Ovary (tissue), 9 donors: Measurements from ENCODE around the gene ALKAL2. TPM values are rescaled to one million over a fixed set of nuclear protein-coding genes. Genes with fewer than 3 reads are reported as not detected.

ENCODE experiments used
- DNase-seq, 5 donors: peaks; one replicate each; pipeline ENCODE4 v3.0.0-alpha.2; 2019 to 2020
- H3K27ac ChIP-seq, 2 donors: fragments of 200-600 bp; one replicate each; pipeline versions ENCODE4 v1.5.1 to v1.8.0; 2019 to 2022
- H3K27me3 ChIP-seq: fragments of 200-600 bp; one replicate; pipeline ENCODE4 v1.8.0; 2022
- H3K36me3 ChIP-seq: fragments of 200-600 bp; sonication (generic); one replicate; pipeline ENCODE4 v1.5.1; 2019
- H3K4me1 ChIP-seq: one replicate; pipeline ENCODE4 v1.8.1; 2013; ENCODE audit warnings: mild to moderate bottlenecking, moderate library complexity; ENCODE audit not compliant: insufficient read depth
- H3K4me3 ChIP-seq: fragments of 200-600 bp; sonication (generic); one replicate; pipeline ENCODE4 v1.5.1; 2017
- H3K9me3 ChIP-seq, 2 donors: fragments of 200-600 bp in 1 of 2; sonication (generic) in 1 of 2; one replicate each; pipeline versions ENCODE4 v1.5.1 to v1.8.1; 2013 to 2019; ENCODE audit warnings: mild to moderate bottlenecking in 1 of 2, moderate library complexity in 1 of 2
- EP300 ChIP-seq: sonication (generic); formaldehyde crosslinking; IDR thresholded peaks from one replicate; pipeline ENCODE4 v1.6.1; 2017; ENCODE audit warnings: antibody characterized with exemption
- POLR2A ChIP-seq: fragments of 450-650 bp; IDR thresholded peaks from one replicate; pipeline ENCODE4 v1.6.1; 2017; ENCODE audit warnings: antibody characterized with exemption, mild to moderate bottlenecking, moderate library complexity
- WGBS, 3 donors: extraction: QIAGEN DNeasy Blood & Tissue Kit in 1 of 3; methylation state at CpG; one replicate each; pipeline versions ENCODE4 v1.1.5 to v1.1.7; 2013 to 2017; 5-methylcytosine and 5-hydroxymethylcytosine counted together
- intact Hi-C, 4 donors: fragments of 100-400 bp; cut with DNase I; formaldehyde crosslinking; loops; one replicate each; pipeline versions ENCODE4 v1.11.0 to v1.15.1; 2022 to 2023
- polyA plus RNA-seq, 2 donors: library from polyadenylated mRNA; stranded (reverse); fragments of 200-250 nt in 1 of 2; fragments of 350-450 nt in 1 of 2; fragmentation: Illumina TruSeq in 1 of 2; extraction: RNeasy Lipid Tissue Mini Kit (QIAGEN cat#74804) in 1 of 2; gene quantifications; one replicate each; pipeline ENCODE4 v1.2.3, GENCODE V29; 2013 to 2014
- total RNA-seq, 7 donors: library from RNA; depleted of rRNA in 2 of 7; stranded (reverse); fragments of >200 nt in 2 of 7; fragmentation: NEBNext Ultra II Directional in 3 of 7; extraction: Animal tissue kit (Norgen Biotek cat#: 25700) in 3 of 7; gene quantifications; one replicate each; pipeline versions ENCODE4 v1.1.0 to v1.2.4, GENCODE V29; 2016 to 2023
- TF ChIP-seq, protein P1 (sequence below), 3 donors: fragments of 450-650 bp in 2 of 3; fragments of 200-600 bp in 1 of 3; IDR thresholded peaks; one replicate each; pipeline versions ENCODE4 v1.5.1 to v1.8.0; 2016 to 2022; ENCODE audit warnings: antibody characterized with exemption in 3 of 3, mild to moderate bottlenecking in 1 of 3
- donor health status: DM: no; HTN: no; CAD: no; lungs with moderate emphysema.
- donor health status: DM: no; HTN: no; CAD: no.
- donor health status: Bipolar disorder and iron deficiency.
- donor health status: DM: yes; HTN: yes; CAD: no.
- donor health status: DM: no; HTN: no; CAD: no.
- donor health status: DM: yes; HTN: yes; CAD: no.

ALKAL2 gene
- total and polyA plus RNA-seq, 9 donors, result 9.6 to 259 (median 57.1) TPM

DNA sequence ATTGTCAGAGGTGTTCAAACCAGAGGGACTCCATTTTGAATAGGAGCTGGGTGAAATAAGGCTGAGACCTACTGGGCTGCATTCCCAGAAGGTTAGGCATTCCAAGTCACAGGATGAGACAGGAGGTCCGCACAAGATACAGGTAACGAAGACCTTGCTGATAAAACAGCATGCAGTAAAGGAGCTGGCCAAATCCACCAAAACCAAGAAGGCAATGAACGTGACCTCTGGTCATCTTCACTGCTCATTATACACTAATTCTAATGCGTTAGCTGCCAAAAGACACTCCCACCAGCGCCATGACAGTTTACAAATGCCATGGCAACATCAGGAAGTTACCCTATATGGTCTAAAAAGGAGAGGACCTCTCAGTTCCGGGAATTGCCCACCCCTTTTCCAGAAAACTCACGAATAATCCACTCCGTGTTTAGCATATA is 34.7 kb downstream of the ALKAL2 start:
- Histone ChIP-seq H3K9me3 (no peaks in the 10 kb centered on the region), H3K36me3 (no peaks in the 10 kb centered on the region), H3K27ac (no peak overlapping the region), H3K4me3 (no peak overlapping the region), H3K27me3 (no peaks in the 10 kb centered on the region), H3K4me1 (no peaks in the 10 kb centered on the region)
- TF ChIP-seq, protein P1, sequence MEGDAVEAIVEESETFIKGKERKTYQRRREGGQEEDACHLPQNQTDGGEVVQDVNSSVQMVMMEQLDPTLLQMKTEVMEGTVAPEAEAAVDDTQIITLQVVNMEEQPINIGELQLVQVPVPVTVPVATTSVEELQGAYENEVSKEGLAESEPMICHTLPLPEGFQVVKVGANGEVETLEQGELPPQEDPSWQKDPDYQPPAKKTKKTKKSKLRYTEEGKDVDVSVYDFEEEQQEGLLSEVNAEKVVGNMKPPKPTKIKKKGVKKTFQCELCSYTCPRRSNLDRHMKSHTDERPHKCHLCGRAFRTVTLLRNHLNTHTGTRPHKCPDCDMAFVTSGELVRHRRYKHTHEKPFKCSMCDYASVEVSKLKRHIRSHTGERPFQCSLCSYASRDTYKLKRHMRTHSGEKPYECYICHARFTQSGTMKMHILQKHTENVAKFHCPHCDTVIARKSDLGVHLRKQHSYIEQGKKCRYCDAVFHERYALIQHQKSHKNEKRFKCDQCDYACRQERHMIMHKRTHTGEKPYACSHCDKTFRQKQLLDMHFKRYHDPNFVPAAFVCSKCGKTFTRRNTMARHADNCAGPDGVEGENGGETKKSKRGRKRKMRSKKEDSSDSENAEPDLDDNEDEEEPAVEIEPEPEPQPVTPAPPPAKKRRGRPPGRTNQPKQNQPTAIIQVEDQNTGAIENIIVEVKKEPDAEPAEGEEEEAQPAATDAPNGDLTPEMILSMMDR (IDR thresholded peaks at IDR 0.05), result no peak
- TF ChIP-seq EP300 (no peak), POLR2A (no peak)
- 78 to 93% (median 81%) methylated on average over 8 of the region's 8 CpGs for WGBS, 3 donors
- intact Hi-C loops, result no loop called here
- no peak for DNase-seq

DNA sequence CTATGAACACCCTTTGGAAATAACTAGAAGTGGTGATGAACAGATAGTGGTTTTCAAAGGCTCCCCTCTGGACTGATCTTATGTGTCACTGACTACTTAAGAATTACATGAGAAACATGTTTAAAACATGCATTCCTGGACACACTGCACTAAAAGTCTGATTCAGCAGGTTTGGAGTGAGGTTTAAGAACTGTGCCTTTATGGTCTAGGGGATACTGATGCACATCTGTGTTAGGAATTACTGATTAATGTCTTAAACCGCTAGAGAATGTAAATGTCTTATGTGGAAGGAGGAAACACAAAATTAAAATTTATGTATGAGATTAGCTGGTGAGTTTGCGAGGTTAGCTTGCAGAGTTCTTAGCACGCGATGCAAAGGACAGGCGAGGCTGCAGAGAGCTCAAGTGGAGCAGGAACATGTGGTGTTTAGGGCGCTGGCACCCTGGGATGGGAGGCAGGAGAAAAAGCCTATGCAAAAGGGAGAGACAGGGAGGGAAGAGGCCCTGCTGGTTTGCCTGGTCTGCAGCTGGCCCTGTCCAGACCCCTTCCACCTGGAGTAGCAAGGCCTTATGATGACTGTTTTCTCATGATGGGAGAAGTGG is 35.8 kb downstream of the ALKAL2 start:
- Histone ChIP-seq H3K27me3 (no peaks in the 10 kb centered on the region), H3K27ac (no peak overlapping the region), H3K9me3 (no peaks in the 10 kb centered on the region), H3K36me3 (no peaks in the 10 kb centered on the region), H3K4me1 (no peaks in the 10 kb centered on the region), H3K4me3 (no peak overlapping the region)
- TF ChIP-seq, protein P1 (IDR thresholded peaks at IDR 0.05), result no peak
- TF ChIP-seq POLR2A (no peak), EP300 (no peak)
- intact Hi-C loops, result no loop called here
- WGBS, 3 donors, result 88 to 90% (median 89%) methylated on average over 6 of the region's 6 CpGs
- no peak for DNase-seq

DNA sequence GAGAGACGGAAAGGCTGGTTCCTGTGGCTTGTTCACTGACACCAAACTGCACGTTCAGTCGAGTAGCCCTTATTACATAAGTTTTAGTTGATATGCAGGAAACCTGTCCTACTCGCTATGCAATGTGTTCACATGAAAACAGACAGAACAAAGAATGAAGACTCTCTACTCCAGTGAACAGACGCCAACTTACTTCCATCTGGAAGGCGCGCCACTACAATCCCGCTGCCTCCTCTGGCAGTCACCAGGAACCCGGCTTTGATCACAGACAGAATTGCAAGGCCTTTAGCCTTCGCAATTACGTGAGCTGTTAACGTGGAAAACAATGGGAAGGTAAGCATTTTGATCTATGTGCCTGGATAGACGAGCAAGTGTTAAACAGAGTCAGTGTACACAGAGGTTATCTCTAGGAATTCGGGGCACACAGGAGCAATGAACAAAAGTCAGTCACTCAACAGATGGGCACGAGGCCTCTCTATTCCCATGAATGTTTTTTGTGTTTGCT is 38.3 kb downstream of the ALKAL2 start:
- no peak for TF ChIP-seq EP300
- TF ChIP-seq, protein P1 (IDR thresholded peaks at IDR 0.05), result no peak
- TF ChIP-seq POLR2A, result no peak
- intact Hi-C loops, result loop anchor here in 1 of 4 donors (10.0 kb wide), 1 partner anchor 385 kb away; no protein-coding TSS in a partner anchor

DNA sequence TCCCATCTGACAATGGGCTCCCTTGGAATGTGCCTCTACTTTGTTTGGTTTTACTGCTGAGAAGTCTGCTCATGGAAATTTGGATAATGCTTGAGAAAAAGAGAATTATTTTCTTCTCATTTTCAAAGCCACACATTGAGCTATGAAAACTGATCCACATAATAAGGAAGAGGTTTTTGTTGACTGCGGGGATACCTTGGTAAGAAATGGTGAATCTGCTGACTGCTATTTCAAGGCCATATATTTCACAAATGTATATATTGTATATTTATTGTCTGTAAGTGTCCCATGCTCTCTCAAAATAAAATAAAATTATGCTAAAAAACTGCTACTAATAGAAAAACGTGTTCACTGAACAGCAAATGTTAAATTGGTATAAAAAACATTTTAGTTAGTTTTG is 39.2 kb downstream of the ALKAL2 start:
- 87 to 92% (median 91%) methylated on average over 2 of the region's 2 CpGs for WGBS, 3 donors
- DNase-seq, result no peak
- Histone ChIP-seq H3K4me1 (no peaks in the 10 kb centered on the region), H3K27ac (no peak overlapping the region), H3K27me3 (no peaks in the 10 kb centered on the region), H3K9me3 (no peaks in the 10 kb centered on the region), H3K4me3 (no peak overlapping the region), H3K36me3 (no peaks in the 10 kb centered on the region)
- TF ChIP-seq, protein P1 (IDR thresholded peaks at IDR 0.05), result no peak
- TF ChIP-seq POLR2A, result no peak
- no peak for TF ChIP-seq EP300
- intact Hi-C loops, result loop anchor here in 1 of 4 donors (10.0 kb wide), 1 partner anchor 386 kb away; no protein-coding TSS in a partner anchor

More for the DNA sequence above, 38.3 kb downstream of the ALKAL2 start:
- 91 to 94% (median 91%) methylated on average over 15 of the region's 15 CpGs for WGBS, 3 donors
- Histone ChIP-seq H3K4me3 (no peak overlapping the region), H3K27me3 (no peaks in the 10 kb centered on the region), H3K9me3 (no peaks in the 10 kb centered on the region), H3K36me3 (no peaks in the 10 kb centered on the region), H3K4me1 (no peaks in the 10 kb centered on the region), H3K27ac (no peak overlapping the region)
- no peak for DNase-seq
